Activated naive CD8-positive, alpha-beta T cell treated with anti-CD3 and anti-CD28 coated beads, Interleukin-2, amount 10 ng/mL, durations not matched to agents 7 days and 5 days (primary cell): ENCODE results near the gene PSPC1. TPM values are rescaled to one million over a fixed set of nuclear protein-coding genes. Genes with fewer than 3 reads are reported as not detected.
"Not testable (repeated sequence)": the region's sequence is repeated elsewhere in the genome, so short reads cannot be mapped to it uniquely, and the experiment has no call there.

ENCODE experiments used
- ATAC-seq: fragments of 150-1000 bp; cut with Tn5 transposase; one replicate; pipeline ENCODE4 v1.10.0; 2021; ENCODE audit warnings: low read depth, moderate library complexity
- POLR2A ChIA-PET: fragments of 350-600 bp; sonication (Branson Sonifier 250); formaldehyde crosslinking; loops from one replicate; lab custom pipeline; 2021; ENCODE audit warnings: antibody characterized with exemption; lab: Charles Lee
- DNase-seq: peaks from one replicate; pipeline ENCODE4 v3.0.0; 2021
- H3K27ac Mint-ChIP-seq: one replicate; pipeline ENCODE4 v1.8.0; 2022; ENCODE audit warnings: mild to moderate bottlenecking, mixed read lengths
- H3K27me3 Mint-ChIP-seq: one replicate; pipeline ENCODE4 v1.8.0; 2022; ENCODE audit warnings: mild to moderate bottlenecking, moderate library complexity, mixed read lengths
- H3K36me3 Mint-ChIP-seq: one replicate; pipeline ENCODE4 v1.8.0; 2021; ENCODE audit warnings: mild to moderate bottlenecking, mixed read lengths
- H3K4me1 Mint-ChIP-seq: one replicate; pipeline ENCODE4 v1.8.0; 2021; ENCODE audit warnings: mixed read lengths
- H3K4me3 Mint-ChIP-seq: one replicate; pipeline ENCODE4 v1.8.0; 2022; ENCODE audit warnings: mild to moderate bottlenecking, moderate library complexity, mixed read lengths
- H3K9me3 Mint-ChIP-seq: one replicate; pipeline ENCODE4 v1.8.0; 2021; ENCODE audit warnings: mixed read lengths
- total RNA-seq, 2 experiments: library from RNA; stranded (reverse); gene quantifications; one replicate each; pipeline ENCODE4 v1.2.3, GENCODE V29; 2021

Gene PSPC1
- total RNA-seq, 2 experiments from 2014 or later = 75.6 to 80.3 TPM

DNA sequence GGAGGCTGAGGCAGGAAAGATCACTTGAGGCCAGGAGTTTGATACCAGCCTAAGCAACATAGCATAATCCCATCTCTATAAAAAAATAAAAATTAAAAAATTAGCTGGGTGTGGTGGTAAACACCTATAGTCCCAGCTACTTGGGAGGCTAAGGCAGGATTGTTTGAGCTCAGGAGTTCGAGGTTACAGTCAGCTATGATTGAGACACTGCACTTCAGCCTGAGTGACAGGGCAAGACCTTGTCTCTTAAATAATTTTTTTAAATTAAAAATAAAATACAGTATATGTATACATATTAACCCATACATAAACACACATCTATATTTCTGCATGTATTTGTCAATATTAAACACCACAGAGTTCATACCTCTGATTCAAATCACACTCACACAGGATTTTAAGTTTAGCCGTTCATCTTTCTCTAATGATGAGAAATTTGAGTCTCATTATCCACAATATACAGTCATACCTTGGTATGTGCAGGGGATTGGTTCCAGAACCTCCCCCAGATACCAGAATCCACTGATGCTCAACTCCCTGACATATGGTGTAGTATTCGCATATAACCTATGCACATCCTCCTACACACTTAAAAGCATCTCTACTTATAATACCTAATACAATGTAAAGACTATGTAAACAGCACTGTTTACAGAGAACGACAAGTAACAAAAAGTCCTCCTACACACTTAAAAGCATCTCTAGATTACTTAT lies 44.7 kb downstream of the PSPC1 start:
- ATAC-seq = no peak
- POLR2A ChIA-PET = no interaction called here
- H3K4me3 Mint-ChIP-seq = no peak overlapping the region
- no peaks in the 10 kb centered on the region for H3K27me3 Mint-ChIP-seq
- peaks cover 36% of the 10 kb centered on the region for H3K36me3 Mint-ChIP-seq
- H3K9me3 Mint-ChIP-seq = no peaks in the 10 kb centered on the region
- H3K4me1 Mint-ChIP-seq = peaks cover 2% of the 10 kb centered on the region
- H3K27ac Mint-ChIP-seq = no peak overlapping the region
- DNase-seq = no peak

DNA sequence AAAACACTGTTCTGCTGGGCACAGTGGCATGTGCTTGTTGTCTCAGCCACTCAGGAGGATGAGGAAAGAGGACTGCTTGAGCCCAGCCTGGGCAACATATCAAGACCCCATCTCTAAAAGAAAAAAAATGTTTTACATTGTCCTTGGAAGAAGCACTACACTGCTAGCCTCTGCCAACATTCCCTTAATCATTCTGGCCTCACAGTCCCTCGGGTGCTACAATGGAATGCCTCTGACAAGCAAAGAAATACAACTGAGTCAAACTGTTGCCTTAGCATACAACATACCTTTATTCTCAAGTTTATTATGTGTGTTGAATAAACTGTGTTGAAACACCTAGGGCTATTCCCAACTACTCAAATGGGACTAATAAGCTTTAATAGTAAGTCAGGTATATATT lies 56.1 kb downstream of the PSPC1 start:
- Mint-ChIP-seq H3K9me3 (no peaks in the 10 kb centered on the region), H3K36me3 (peaks cover 32% of the 10 kb centered on the region), H3K4me1 (peaks cover 10% of the 10 kb centered on the region), H3K27me3 (no peaks in the 10 kb centered on the region), H3K27ac (no peak overlapping the region), H3K4me3 (no peak overlapping the region)
- DNase-seq = no peak
- POLR2A ChIA-PET = no interaction called here
- no peak for ATAC-seq

DNA sequence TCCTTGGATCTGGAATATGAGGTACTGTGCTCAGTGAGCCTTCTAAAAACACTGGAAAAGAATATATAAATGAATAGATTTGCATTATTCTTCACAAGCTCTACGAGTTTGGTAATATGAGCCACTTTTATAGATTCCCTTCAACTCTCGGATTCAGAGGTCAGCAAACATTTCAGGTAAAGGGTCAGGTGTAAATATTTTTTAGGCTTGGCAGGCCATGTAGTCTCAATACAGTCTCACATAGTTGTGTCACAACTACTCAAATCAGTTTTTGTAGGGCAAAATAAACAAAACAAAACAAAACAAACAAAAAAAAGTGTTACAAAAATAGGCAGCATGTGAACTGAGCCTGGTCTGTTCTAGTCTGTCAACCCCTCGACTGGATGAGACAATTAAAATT lies 57.4 kb downstream of the PSPC1 start:
- Mint-ChIP-seq H3K4me1 (peaks cover 8% of the 10 kb centered on the region), H3K9me3 (no peaks in the 10 kb centered on the region), H3K27me3 (no peaks in the 10 kb centered on the region), H3K36me3 (peaks cover 32% of the 10 kb centered on the region), H3K4me3 (no peak overlapping the region), H3K27ac (no peak overlapping the region)
- POLR2A ChIA-PET = no interaction called here
- DNase-seq (no peak), ATAC-seq (no peak)

DNA sequence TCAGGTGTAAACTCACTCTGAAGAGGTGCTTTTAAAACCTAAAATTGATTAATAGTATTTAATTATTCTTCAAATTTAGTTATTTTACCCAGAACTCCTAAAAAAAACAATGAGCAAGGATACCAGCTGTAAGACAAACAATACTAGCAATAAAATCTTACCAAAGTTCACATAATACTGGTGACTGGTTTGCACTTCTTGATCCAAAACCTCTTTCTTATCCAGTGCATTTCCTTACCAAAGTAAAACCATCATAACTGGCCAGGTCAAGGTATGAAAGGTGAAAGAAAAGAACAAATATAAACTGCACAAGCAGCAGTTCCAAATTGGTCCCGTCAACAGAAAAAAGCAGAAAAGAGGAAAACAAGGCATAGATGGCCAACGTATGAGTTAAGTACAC lies 62.7 kb downstream of the PSPC1 start:
- Mint-ChIP-seq H3K9me3 (no peaks in the 10 kb centered on the region), H3K27me3 (no peaks in the 10 kb centered on the region), H3K27ac (no peak overlapping the region), H3K36me3 (peaks cover 23% of the 10 kb centered on the region), H3K4me3 (no peak overlapping the region), H3K4me1 (peaks cover 2% of the 10 kb centered on the region)
- ATAC-seq (no peak), DNase-seq (no peak)
- POLR2A ChIA-PET = no interaction called here

DNA sequence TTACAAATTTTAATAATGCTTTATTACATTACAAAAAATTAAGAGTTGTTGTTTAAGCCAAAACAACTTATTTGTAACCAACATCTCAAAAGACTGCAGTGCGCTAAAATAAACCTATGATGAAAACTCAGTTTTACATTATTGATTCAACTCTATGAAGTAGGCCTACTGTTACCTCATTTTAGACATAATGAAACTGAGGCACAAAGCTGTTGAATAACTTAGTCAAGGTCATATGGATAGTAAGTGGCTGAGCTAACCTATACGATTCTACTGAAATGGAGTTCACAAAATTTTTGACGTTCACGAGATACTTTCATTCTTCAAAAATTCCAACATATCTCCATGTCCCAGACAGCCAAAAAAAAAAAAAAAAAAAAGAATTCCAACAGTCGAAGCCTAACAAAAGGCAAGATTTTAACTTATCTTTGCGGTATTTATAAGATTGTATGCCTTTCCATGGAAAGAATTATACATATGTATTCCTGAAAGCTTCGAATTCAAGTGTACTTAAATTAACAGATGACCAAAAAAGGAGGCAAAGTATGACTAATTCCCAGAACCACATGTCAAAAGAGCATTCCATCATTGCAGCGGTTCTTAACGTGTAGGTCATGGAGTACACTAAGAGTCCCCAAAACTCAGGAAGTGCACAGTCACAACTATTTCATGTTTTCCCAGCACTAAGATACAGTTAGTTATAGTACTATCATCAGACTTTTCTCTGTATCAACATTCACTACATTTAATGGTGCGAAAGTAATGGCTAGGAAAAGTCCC lies 69.4 kb downstream of the PSPC1 start:
- POLR2A ChIA-PET = no interaction called here
- Mint-ChIP-seq H3K27ac (no peak overlapping the region), H3K36me3 (peaks cover 23% of the 10 kb centered on the region), H3K9me3 (no peaks in the 10 kb centered on the region), H3K4me1 (peaks cover 5% of the 10 kb centered on the region), H3K27me3 (no peaks in the 10 kb centered on the region), H3K4me3 (no peak overlapping the region)
- DNase-seq (no peak), ATAC-seq (no peak)

DNA sequence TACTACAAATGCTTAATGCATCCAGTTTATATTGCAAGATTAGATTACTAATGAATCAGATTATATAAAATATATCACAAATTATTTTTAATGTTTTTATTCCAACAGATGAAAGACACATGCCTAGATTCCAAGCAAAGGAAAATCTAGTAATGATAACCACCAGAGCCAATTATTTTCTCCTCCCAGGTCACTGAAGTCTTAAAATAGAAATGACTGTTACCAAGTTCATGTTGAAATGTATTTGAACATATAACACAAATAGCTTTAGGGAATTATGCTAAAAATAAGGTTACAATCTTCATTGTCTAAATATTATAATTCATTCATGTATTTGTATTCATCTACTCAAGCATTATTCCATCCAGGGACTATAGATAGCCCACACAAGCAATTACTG lies 73.0 kb downstream of the PSPC1 start:
- DNase-seq, H3K4me1 Mint-ChIP-seq, POLR2A ChIA-PET, H3K4me3 Mint-ChIP-seq, ATAC-seq, H3K9me3 Mint-ChIP-seq, H3K27me3 Mint-ChIP-seq, H3K27ac Mint-ChIP-seq: not testable (repeated sequence)
- H3K36me3 Mint-ChIP-seq = peaks cover 12% of the 10 kb centered on the region

DNA sequence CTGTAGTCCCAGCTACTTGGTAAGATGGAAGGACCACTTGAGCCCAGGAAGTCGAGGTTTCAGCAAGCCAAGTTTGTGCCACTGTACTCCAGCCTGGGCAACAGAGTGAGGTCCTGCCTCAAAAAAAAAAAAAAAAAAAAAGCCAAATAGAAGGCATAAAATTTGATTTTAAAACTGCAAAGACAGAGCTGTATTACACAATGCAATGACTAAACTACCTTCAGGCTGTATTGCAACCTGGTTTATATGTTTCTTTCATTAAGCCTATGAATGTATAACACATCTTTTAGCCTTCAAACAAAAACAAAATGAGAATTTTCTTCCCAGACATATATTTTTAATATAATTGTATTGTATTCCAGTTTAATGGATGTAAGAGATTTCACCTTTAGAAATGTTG lies 73.7 kb downstream of the PSPC1 start:
- not testable (repeated sequence) for DNase-seq, ATAC-seq, H3K27me3 Mint-ChIP-seq, H3K4me1 Mint-ChIP-seq, H3K27ac Mint-ChIP-seq, H3K36me3 Mint-ChIP-seq, H3K4me3 Mint-ChIP-seq, H3K9me3 Mint-ChIP-seq
- POLR2A ChIA-PET = interaction anchor here (0.6 kb wide), 1 partner anchor 31 kb away, joined by 3 read pairs; no protein-coding TSS in a partner anchor

DNA sequence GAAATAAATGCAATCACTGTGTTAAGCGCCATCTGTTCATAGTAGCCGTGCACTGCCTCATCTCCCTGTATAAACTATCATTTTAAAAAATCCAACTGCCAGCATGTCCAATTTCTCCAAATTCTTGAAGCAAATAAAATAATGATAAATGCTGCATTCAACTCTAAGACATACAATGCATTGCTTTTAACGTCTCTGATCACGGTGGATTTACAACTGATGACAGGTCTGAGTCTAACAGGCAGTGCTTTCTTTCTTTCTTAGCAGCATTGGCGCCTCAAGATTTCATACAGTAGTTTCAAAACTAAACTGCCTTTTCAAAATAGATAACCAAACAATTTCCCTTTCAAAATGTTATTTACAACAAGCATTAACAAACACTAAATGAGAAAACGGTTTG lies 78.5 kb downstream of the PSPC1 start:
- H3K36me3 Mint-ChIP-seq = peaks cover 13% of the 10 kb centered on the region
- POLR2A ChIA-PET, H3K27ac Mint-ChIP-seq: not testable (repeated sequence)

DNA sequence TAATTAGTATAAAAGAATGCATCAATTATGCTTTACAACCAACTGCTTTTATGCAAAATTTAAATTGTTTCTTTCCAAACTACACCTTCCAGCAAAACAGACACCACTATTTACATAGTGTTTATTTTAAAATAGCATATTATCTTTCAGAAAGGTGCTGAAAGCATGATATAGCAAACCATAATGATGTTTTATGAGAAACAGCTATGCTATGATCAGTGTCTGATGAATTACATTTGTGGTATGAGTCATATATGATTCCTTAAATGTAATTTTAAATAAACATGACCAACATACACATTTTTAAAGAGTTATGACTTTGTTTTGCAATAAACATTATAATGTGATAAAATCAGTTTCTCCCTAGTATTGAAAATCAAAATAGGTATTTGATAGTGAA lies 81.1 kb downstream of the PSPC1 start:
- H3K27ac Mint-ChIP-seq, DNase-seq, H3K4me1 Mint-ChIP-seq, H3K4me3 Mint-ChIP-seq, POLR2A ChIA-PET, H3K27me3 Mint-ChIP-seq, H3K9me3 Mint-ChIP-seq, ATAC-seq: not testable (repeated sequence)
- peaks cover 11% of the 10 kb centered on the region for H3K36me3 Mint-ChIP-seq

More for the DNA sequence above, 78.5 kb downstream of the PSPC1 start:
- H3K27me3 Mint-ChIP-seq, H3K4me1 Mint-ChIP-seq, H3K4me3 Mint-ChIP-seq, H3K9me3 Mint-ChIP-seq, ATAC-seq, DNase-seq: not testable (repeated sequence)

DNA sequence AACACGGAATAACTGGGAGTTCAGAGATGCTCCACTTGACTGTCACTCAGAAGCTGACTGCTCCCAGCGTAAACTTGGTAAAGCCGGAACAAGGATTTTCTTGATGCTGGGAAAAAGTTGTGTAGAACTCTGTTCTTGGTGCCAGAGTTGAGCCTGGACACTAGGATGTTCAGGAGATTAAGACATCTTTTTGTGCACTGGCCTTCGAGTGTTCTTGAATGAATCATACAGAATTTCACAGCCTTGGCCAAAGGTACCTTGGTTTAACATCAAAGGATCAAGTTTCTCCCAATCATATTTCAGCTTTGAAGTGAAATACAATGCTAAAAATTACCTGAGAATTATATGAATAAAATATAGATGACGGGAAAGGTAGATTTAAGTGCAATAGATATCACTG lies 81.8 kb downstream of the PSPC1 start:
- H3K4me3 Mint-ChIP-seq, H3K4me1 Mint-ChIP-seq, POLR2A ChIA-PET, H3K9me3 Mint-ChIP-seq, H3K27me3 Mint-ChIP-seq, DNase-seq, H3K27ac Mint-ChIP-seq, ATAC-seq: not testable (repeated sequence)
- H3K36me3 Mint-ChIP-seq = peaks cover 15% of the 10 kb centered on the region

DNA sequence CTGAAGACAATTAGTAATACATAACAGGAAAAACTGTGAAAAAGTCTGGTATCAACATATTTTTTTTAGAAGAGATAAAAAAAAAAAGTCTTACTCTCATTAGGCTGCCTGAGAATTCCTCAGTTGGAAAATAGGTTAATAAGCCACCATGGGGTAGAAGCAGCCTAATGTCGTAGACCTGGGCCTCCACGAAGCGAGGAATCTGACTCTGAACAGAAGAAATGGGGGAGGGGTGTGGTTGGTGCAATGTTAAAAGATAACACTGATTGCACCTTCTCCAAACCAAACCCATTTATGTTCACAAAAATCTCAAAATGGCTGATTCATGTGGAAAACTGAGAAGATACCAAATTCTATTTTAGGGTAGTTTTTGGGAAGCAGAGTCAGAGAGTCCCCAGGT lies 86.9 kb downstream of the PSPC1 start:
- Mint-ChIP-seq H3K9me3 (no peaks in the 10 kb centered on the region), H3K27ac (no peak overlapping the region), H3K27me3 (no peaks in the 10 kb centered on the region), H3K4me3 (no peak overlapping the region), H3K36me3 (peaks cover 35% of the 10 kb centered on the region), H3K4me1 (peaks cover 6% of the 10 kb centered on the region)
- ATAC-seq = no peak
- no peak for DNase-seq
- POLR2A ChIA-PET = no interaction called here

DNA sequence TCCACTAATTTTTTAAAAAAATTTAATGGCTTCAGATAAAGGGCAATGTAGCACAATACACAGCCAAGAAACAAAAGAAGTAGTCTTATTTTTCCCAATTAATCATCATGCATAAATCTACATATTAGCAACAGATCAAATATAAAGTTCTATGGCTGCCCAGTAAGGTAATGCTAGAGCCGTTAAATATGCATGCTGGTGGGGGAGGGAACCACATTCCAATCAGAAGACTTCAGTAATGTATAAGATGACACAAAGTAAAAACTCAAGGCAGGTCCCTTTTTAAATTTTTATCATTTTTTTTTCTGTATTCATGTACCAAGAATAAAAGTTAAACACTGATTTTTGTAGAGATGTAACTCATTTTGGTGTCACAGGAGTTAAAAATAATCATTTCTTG lies 87.3 kb downstream of the PSPC1 start:
- peaks cover 36% of the 10 kb centered on the region for H3K36me3 Mint-ChIP-seq
- H3K9me3 Mint-ChIP-seq = no peaks in the 10 kb centered on the region
- H3K27me3 Mint-ChIP-seq = no peaks in the 10 kb centered on the region
- POLR2A ChIA-PET = no interaction called here
- DNase-seq (no peak), ATAC-seq (no peak)
- no peak overlapping the region for H3K27ac Mint-ChIP-seq
- H3K4me3 Mint-ChIP-seq = no peak overlapping the region
- peaks cover 6% of the 10 kb centered on the region for H3K4me1 Mint-ChIP-seq

DNA sequence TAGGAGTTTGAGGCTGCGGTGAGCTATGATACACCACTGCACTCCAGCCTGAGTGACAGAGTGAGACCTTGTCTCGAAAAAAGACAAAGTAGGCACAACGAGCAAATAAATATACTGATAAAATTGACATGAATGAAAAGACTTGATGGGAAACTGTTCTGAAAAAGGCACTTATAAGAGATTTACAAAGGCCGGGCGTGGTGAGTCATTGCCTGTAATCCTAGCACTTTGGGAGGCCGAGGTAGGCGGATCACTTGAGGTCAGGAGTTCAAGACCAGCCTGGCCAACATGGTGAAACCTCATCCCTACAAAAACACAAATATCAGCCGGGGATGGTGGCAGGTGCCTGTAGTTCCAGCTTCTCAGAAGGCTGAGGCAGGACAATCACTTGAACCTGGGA lies 91.3 kb downstream of the PSPC1 start:
- H3K27me3 Mint-ChIP-seq, H3K4me1 Mint-ChIP-seq, DNase-seq, ATAC-seq, H3K4me3 Mint-ChIP-seq, H3K27ac Mint-ChIP-seq, H3K9me3 Mint-ChIP-seq: not testable (repeated sequence)
- POLR2A ChIA-PET = interaction anchor here (0.6 kb wide), 1 partner anchor 36 kb away, joined by 3 read pairs; no protein-coding TSS in a partner anchor
- H3K36me3 Mint-ChIP-seq = peaks cover 31% of the 10 kb centered on the region

DNA sequence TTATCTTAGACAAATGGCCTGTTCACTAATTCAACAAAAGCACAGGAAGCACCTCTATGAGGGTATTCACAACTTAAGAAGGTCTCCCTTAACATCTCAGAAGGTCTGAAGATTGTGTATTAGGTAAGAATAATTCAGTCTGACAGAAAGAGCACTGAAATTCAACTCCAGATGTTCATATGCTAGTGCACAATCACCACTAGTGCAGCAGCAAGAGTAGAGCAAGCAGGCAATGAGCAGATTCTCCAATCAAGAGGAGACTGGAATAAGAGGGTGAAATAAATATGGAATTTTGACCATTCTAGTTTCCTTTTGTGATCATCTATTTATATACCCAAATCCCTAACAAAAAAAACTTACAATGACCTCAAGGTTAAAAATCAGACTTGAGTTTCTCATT lies 97.3 kb downstream of the PSPC1 start:
- H3K27me3 Mint-ChIP-seq = no peaks in the 10 kb centered on the region
- peaks cover 11% of the 10 kb centered on the region for H3K4me1 Mint-ChIP-seq
- ATAC-seq (no peak), DNase-seq (no peak)
- H3K36me3 Mint-ChIP-seq = peaks cover 6% of the 10 kb centered on the region
- POLR2A ChIA-PET = no interaction called here
- no peak overlapping the region for H3K27ac Mint-ChIP-seq
- H3K9me3 Mint-ChIP-seq = no peaks in the 10 kb centered on the region
- H3K4me3 Mint-ChIP-seq = no peak overlapping the region
